HG03045 (cell line): Measurements from ENCODE around the gene GNA15.

ENCODE experiments used
- ATAC-seq: cut with Tn5 transposase; IDR thresholded peaks from one replicate; pipeline ENCODE4 v1.9.1; 2021; ENCODE audit warnings: mild to moderate bottlenecking, moderate library complexity; ENCODE audit not compliant: unreplicated experiment

GNA15 gene

GRCh38 chr19:3203805-3204645, 68.2 kb downstream of the GNA15 start:
- no peak for ATAC-seq

- ATAC-seq, result no peak
Observed at GRCh38 chr19:3204646-3205275, 68.9 kb downstream of the GNA15 start.

- ATAC-seq, result no peak
Observed at GRCh38 chr19:3206216-3206953, 70.6 kb downstream of the GNA15 start.

GRCh38 chr19:3207461-3208242, 71.8 kb downstream of the GNA15 start:
- no peak for ATAC-seq

GRCh38 chr19:3208317-3209207, 72.7 kb downstream of the GNA15 start:
- ATAC-seq, result no peak

- ATAC-seq, result no peak
Observed at GRCh38 chr19:3210347-3211017, 74.6 kb downstream of the GNA15 start.

GRCh38 chr19:3211191-3211590, 75.4 kb downstream of the GNA15 start:
- no peak for ATAC-seq

- no peak for ATAC-seq
Observed at GRCh38 chr19:3213159-3213558, 77.3 kb downstream of the GNA15 start.
